Measurements from ENCODE around the gene ELK3. TPM values are rescaled to one million over a fixed set of nuclear protein-coding genes. Genes with fewer than 3 reads are reported as not detected.

The ELK3 gene
- total RNA-seq, 1 experiment from 2014 or later: 9.4 TPM

DNA sequence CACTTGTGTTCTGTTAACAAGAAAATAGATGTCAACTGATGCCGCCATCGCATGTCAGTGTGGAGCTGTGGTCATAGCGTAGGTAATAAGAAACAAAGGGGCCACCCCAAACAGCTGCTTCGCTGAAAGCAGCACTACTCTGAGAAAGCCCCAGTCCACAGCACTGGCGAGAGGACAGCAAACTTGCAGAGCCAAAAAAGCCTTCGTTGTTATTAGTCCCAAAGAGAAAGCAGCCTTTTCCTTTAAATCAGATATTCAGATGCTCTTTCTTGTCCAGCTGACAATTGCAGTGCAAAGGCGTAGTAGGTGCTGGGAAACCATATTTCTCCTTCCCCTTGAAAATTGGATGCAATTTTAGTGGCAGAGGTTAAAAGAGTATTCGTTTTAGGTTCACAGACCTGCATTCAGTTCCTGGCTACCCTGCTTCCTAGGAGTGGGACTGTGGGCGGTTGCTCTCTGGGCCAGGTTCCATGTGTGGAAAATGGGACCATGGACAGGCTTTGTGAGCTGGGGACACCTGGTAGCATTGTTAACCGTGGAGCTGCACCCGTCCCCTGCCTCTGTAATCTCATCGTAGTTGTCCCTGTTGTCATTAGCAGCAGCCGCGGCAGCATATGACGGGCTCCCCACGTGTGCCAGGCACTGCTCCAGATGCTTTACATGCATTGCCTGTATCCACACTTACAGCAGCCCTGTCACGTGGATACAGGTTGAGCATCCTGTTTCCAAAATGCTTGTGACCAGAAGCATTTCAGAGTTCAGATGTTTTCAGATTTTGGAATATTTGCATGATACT lies 54.2 kb downstream of the ELK3 start:
- Histone ChIP-seq H2BK120ac (ENCODE audit: low read depth, low read length, poor library complexity, severe bottlenecking) (no peak overlapping the region), H3K27ac (ENCODE audit: insufficient read length, low read depth, low read length) (no peak overlapping the region), H3K18ac (ENCODE audit: insufficient read length, low read depth, low read length) (no peak overlapping the region), H2BK15ac (ENCODE audit: low read depth, low read length) (no peak overlapping the region), H3K9ac (ENCODE audit: extremely low read depth, insufficient read length, low read length) (no peak overlapping the region), H3K56ac (ENCODE audit: insufficient read length, low read depth, low read length) (no peak overlapping the region), H2BK5ac (ENCODE audit: insufficient read length, low read length) (no peak overlapping the region), H3K4me2 (ENCODE audit: insufficient read depth, insufficient read length, low read length) (no peak overlapping the region), H3K79me2 (ENCODE audit: insufficient read depth, low read length) (no peaks in the 10 kb centered on the region), H2BK20ac (ENCODE audit: low read depth, low read length, poor library complexity, severe bottlenecking) (no peak overlapping the region), H4K5ac (ENCODE audit: insufficient read length, low read depth, low read length) (no peak overlapping the region), H3K27me3 (ENCODE audit: insufficient read depth, low read length) (no peaks in the 10 kb centered on the region), H3K14ac (ENCODE audit: insufficient read depth, low read length) (no peak overlapping the region), H2AK5ac (ENCODE audit: insufficient read length, low read length) (no peak overlapping the region), H4K20me1 (ENCODE audit: control insufficient read depth, insufficient read depth, insufficient read length) (no peaks in the 10 kb centered on the region), H4K91ac (ENCODE audit: insufficient read length, low read depth, low read length) (no peak overlapping the region), H3K23me2 (ENCODE audit: insufficient read length, low read depth, low read length, poor library complexity, severe bottlenecking) (no peaks in the 10 kb centered on the region), H4K8ac (replicated peaks; ENCODE audit: insufficient read length, low read depth, low read length) (no peak overlapping the region), H3K79me1 (ENCODE audit: insufficient read depth, low read depth, low read length, poor library complexity, severe bottlenecking) (no peaks in the 10 kb centered on the region), H3K9me3 (ENCODE audit: control insufficient read depth, low read depth, low read length) (no peaks in the 10 kb centered on the region), H2BK12ac (ENCODE audit: insufficient read length, low read depth, low read length) (no peak overlapping the region), H3K4ac (ENCODE audit: low read depth, low read length) (no peak overlapping the region), H2AFZ (ENCODE audit: low read length) (no peak overlapping the region), H3K4me1 (ENCODE audit: insufficient read depth, low read length) (no peaks in the 10 kb centered on the region), H3T11ph (ENCODE audit: low read length) (no peak overlapping the region), H3K23ac (ENCODE audit: insufficient read length, low read depth, low read length) (no peak overlapping the region)
- no peaks in the 10 kb centered on the region; the same call in 1 of the 2 replicates for H3K27me3 Mint-ChIP-seq (ENCODE audit: low read depth)
- DNase-seq: no peak
- H3K4me3 Mint-ChIP-seq: no peak overlapping the region
- no peaks in the 10 kb centered on the region for H3K9me3 Mint-ChIP-seq
- H3K36me3 Mint-ChIP-seq (ENCODE audit: insufficient read depth in 1 of 3, low read depth in 3 of 3): peaks cover 12 to 32% (median 22%) of the 10 kb centered on the region in 3 experiments; a peak in 6 of 7 replicates
- no CpG with 5 or more reads among the region's 17 CpGs for WGBS (ENCODE audit: extremely low coverage, insufficient read length, low lambda C conversion rate)
- peaks cover 2 to 10% of the 10 kb centered on the region in 2 experiments; a peak in 3 of 4 replicates for H3K4me1 Mint-ChIP-seq
- no peak overlapping the region for H3K27ac Mint-ChIP-seq
- TF ChIP-seq, protein P1, sequence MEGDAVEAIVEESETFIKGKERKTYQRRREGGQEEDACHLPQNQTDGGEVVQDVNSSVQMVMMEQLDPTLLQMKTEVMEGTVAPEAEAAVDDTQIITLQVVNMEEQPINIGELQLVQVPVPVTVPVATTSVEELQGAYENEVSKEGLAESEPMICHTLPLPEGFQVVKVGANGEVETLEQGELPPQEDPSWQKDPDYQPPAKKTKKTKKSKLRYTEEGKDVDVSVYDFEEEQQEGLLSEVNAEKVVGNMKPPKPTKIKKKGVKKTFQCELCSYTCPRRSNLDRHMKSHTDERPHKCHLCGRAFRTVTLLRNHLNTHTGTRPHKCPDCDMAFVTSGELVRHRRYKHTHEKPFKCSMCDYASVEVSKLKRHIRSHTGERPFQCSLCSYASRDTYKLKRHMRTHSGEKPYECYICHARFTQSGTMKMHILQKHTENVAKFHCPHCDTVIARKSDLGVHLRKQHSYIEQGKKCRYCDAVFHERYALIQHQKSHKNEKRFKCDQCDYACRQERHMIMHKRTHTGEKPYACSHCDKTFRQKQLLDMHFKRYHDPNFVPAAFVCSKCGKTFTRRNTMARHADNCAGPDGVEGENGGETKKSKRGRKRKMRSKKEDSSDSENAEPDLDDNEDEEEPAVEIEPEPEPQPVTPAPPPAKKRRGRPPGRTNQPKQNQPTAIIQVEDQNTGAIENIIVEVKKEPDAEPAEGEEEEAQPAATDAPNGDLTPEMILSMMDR (conservative IDR thresholded peaks at IDR 0.05): no peak

Measured in H9 (cell line).